Cerebellar nuclear complex (tissue), 1 donor: ENCODE data around the gene CD274.
A peak's percentile ranks its signal among the peaks of the same experiment; 100 is the strongest.
"Not testable (repeated sequence)": the region's sequence is repeated elsewhere in the genome, so short reads cannot be mapped to it uniquely, and the experiment has no call there.

ENCODE experiments used
- DNase-seq, 2 experiments: peaks; one replicate each; lab custom pipeline; 2025; lab: John Stamatoyannopoulos, UW

CD274 gene

DNA sequence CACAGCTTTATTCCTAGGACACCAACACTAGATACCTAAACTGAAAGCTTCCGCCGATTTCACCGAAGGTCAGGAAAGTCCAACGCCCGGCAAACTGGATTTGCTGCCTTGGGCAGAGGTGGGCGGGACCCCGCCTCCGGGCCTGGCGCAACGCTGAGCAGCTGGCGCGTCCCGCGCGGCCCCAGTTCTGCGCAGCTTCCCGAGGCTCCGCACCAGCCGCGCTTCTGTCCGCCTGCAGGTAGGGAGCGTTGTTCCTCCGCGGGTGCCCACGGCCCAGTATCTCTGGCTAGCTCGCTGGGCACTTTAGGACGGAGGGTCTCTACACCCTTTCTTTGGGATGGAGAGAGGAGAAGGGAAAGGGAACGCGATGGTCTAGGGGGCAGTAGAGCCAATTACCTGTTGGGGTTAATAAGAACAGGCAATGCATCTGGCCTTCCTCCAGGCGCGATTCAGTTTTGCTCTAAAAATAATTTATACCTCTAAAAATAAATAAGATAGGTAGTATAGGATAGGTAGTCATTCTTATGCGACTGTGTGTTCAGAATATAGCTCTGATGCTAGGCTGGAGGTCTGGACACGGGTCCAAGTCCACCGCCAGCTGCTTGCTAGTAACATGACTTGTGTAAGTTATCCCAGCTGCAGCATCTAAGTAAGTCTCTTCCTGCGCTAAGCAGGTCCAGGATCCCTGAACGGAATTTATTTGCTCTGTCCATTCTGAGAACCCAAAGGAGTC lies at the start of gene CD274:
Gene CD274 (plus strand): TSS at position 184 of the 733 bp plus-strand sequence. CDS start 5,572 bp downstream, outside the sequence.
- no peak for DNase-seq

DNA sequence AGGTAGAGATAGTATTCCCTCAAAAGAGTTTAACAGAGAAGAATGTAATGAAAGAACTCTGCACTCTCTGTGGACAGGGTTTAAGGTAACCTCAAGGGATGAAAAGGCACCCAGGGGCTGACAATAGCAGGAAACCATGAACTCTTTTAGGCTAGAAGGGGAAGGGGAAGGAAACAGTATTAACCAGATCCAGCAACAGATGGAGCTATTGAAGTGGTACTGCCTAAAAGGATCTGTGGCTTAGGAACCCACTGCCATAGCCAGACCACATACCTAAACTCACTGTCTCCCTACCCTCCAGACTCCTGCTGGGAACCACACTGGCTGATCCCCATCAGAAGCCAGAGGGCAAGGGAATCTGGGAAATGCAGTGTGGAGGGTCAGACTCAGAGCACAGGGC lies 48.1 kb upstream of the CD274 start:
- no peak for DNase-seq

DNA sequence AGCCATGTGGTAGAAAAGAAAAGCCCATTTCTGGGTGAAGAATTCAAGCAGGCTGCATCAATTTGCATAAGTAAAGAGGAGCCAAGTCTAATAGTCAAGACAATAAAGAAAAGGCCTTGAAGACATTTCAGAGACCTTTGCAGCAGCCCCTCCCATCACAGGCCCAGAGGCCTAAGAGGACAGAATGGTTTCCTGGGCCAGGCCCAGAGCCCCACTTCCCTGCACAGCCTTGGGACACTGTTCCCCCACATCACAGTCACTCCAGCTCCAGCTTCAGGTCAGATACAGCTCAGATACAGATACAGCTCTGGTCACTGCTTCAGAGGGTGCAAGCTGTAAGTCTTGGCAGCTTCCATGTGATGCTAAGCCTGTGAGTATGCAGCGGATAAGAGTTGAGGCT lies 41.7 kb upstream of the CD274 start:
- no peak for DNase-seq

DNA sequence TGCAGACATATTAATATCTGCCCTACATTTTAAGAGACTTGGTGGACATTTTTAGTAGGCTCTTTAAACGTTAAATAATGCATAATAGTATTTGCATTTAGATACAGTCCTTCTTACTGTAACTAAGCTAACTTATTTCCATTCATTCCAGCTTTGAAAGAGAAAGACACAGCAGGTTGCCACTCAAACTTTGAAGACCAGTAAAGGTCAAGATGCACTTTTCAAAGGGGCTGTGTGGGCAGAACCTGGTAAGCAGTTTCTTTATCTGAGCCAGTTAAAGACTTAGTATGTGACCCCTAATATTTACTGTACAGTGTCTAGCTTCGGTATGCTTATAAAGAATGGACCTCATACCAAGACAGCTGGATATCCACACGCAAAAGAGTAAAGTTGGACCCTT lies 33.4 kb upstream of the CD274 start:
- no peak for DNase-seq

DNA sequence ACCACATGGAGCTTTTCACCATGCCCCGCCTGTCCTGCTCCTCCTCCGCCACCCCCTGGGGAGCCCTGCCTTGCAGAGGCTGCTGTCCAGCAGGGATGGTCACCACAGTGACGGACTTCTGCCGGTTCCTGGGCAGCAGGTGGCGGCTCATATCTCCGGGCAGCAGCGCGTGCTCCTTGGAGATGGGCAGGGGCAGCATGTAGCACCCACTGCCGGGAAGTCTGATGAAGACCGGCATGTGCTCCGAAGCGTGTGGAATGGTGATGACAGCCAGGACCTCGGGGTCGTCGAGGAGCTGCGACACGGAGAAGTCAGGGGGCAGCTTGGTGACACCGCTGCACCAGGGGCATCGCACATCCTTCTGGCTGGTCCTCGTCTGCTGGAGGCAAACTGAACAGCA lies 31.9 kb upstream of the CD274 start:
- no peak for DNase-seq

DNA sequence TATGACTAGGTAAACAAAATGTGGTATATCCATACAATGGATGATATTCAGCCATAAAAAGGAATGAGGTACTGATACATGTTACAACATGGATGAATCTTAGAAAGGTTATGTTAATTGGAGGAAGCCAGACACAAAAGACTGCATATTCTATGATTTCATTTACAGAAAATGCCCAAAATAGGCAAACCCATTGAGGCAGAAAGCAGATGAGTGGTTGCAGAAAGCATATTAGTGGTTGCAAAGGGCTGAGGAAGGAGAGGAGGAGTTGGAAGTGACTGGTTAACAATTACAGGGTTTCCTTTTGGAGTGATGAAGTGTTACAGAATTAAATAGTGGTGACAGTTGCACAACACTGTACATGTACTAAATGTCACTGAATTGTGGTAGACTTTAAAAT lies 30.4 kb upstream of the CD274 start:
- no peak for DNase-seq

DNA sequence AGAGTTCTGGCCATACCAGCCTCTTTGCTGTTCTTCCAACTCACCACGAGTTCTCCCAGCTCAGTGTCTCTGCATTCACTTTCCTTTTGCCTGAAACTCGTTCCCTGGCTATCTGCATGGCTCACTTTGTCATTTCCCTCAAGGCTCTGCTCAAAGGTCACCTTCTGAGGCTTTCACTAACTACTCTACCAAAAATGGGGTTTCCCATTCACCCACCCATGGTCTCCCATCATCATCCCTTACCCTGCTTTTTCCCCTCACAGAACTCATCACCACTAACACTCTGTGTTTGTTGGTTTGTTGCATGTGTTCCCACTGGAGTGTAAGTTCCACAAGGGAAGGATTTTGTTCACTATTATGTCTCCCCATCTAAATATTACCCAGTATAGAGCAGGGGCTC lies 29.2 kb upstream of the CD274 start:
- DNase-seq: no peak

DNA sequence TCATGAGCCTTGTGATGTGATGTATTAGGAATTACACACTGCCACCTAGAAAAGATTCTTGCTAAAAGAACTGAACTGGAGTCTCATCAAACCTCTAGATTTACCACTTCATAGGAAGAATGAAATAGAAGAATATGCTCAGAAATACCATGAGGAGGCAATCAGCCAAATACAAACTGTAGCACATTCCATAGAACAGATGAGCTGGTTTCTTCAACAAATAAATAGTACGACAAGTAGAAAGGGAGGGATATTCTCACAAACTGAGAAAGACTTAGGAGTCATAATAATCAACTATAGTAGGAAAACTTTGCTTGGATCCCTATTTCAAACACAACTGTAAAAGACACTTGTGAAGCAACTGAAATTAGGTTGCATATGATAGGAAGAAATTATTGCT lies 28.1 kb upstream of the CD274 start:
- no peak for DNase-seq

DNA sequence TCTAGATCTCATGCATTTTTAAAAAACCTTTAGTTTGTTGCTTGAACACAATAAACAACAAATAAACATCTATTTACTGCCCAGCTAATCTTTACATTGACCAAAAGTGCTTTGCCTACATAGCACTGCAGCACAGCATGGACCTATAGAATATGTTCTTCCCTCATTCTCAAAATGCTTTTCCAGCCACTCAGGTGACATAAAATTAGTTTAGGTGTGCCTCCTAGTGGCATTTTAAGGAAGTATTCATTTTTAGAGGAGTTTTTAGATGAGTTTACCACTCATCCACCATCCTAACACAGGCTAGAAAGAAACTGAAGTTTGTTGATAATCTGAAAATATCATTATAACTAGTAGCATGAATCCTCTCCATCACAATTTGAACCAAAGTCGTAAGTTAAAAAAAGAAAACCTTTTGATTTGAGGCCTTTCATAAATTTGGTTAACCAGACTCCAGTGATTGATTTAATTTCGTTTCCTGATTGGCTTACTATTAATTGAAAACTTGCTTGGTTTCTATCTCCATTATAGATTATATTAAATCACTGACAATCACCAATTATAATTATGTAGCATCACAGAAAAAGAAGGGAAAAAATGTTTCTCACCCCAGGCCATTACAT lies 25.2 kb upstream of the CD274 start:
- DNase-seq: no peak

DNA sequence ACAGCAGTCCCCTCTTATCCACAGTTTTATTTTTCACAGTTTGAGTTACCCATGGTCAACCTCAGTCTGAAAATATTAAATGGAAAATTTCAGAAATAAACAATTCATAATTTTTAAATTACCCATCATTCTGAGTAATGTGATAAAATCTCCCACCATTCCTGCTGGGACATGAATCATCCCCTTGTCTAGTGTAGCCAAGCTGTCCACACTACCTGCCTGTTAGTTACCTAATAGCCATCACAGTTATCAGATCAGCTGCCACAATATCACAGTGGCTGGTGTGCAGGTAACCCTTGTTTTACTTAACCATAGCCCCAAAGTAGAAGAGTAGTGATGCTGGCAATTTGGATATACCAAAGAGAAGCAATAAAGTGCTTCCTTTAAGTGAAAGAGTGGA lies 23.3 kb upstream of the CD274 start:
- DNase-seq: no peak

DNA sequence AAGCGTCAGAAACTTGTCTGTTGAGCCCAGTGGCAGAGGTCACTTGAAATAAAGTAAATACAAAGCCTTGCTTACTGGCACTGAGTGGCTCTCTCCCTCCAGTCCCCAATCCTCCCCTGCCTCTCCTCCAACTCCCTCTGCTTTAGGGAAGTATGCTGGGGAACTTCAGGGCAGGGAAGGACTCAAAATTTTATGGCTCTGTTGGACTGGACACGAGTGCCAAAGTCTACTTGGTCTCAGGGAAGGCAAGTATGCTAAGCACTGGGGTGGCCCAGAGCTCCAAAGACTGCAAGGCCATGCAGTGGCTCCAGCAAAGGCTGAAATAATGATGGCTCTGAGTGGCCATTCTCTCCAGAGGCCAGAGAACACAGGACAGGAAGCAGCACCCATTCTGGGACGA lies 22.2 kb upstream of the CD274 start:
- DNase-seq: no peak

DNA sequence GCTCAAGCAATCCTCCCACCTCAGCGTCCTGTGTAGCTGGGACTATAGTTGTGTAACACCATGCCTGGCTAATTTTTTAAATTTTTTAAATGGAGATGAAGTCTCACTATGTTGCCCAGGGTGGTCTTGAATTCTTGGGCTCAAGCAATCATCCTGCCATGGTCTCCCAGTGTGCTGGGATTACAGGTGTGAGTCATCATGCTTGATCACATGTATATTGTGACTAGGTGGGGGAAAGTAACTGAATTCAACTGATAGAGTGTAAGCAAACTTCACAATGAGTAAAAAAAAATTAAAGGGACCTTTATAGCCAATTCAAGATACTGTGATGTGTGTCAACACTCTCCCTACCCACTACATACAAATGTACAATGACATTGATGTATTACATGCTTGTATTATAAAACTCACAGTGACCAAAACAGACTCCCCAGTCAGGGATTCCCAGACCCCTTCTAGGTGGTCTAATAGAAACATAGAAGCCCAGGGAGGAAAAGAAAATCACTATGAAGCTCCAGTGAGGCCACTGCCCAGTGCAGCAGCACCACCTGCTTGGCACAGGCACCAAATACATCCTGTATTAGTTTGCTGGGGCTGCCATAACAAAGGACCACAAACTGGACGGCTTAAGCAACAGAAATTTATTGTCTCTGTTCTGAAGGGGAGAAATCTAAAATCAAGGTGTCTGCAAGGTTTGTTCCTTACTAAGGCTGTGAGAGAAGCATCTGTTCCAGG lies 21.4 kb upstream of the CD274 start:
- DNase-seq: no peak

DNA sequence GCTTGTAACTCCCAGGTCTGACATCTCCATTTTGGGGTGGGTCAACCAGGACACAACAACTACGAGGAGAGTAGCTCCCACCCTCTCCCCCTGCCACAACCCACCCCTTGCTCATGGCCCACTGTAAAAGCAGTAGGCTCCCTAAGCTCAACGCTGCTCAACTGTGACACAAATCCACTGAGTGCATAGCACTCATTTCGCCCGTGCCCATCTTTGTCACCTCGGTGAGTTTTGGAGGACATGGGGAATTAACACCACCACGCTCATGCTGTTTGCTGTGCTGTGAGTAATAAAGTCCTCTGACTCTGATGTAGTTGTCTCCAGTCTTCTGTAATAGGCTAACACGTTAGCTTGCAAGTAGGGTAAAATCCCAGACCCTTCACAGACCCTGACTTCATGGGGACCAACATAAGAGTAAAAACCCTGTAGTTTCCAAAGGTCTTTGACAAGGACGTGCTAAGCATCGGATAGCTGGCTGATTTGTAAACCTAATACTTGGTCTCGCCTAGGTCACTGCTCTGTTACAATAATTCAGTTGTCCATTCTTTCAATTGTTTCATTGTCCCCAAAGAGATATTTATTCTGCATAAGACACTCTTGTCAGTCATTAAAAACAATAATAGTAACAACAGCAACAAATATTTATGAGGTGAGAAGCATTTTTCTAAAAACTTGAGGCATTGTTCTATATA lies 20.3 kb upstream of the CD274 start:
- DNase-seq: no peak

DNA sequence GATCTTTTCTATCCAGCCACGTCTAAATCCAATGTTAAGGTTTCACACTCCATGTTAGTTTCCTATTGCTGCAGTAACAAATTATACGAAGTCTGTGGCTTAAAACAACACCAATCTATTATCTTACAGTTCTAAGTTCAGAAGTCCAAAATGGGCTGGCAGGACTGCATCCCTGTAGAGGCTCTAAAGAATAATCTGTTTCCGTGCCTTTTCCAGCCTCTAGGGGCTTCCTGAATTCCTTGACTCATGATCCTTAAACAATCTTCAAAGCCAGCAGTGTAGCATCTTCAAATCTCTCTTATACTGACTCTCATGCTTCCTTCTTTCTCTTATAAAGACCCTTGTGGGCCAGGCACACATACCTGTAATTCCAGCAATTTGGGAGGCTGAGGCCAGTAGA lies 19.4 kb upstream of the CD274 start:
- no peak for DNase-seq

DNA sequence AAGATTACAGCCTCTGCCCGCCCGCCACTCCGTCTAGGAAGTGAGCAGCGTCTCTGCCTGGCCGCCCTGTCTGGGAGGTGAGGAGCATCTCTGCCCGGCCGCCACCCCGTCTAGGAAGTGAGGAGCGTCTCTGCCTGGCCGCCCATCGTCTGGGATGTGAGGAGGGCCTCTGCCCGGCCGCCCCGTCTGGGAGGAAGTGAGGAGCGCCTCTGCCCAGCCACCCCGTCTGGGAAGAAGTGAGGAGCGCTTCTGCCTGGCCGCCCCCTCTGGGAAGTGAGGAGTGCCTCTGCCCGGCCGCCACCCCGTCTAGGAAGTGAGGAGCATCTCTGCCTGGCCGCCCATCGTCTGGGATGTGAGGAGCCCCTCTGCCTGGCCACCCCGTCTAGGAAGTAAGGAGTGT lies 17.5 kb upstream of the CD274 start:
- not testable (repeated sequence) for DNase-seq

DNA sequence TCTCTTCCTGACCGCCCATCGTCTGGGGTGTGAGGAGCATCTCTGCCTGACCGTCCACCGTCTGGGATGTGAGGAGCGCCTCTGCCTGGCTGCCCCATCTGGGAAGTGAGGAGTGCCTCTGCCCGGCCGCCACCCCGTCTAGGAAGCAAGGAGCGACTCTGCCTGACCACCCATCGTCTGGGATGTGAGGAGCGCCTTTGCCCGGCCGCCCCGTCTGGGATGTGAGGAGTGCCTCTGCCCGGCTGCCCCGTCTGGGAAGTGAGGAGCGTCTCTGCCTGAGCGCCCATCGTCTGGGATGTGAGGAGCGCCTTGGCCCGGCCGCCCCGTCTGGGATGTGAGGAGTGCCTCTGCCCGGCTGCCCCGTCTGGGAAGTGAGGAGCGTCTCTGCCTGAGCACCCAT lies 17.0 kb upstream of the CD274 start:
- not testable (repeated sequence) for DNase-seq

DNA sequence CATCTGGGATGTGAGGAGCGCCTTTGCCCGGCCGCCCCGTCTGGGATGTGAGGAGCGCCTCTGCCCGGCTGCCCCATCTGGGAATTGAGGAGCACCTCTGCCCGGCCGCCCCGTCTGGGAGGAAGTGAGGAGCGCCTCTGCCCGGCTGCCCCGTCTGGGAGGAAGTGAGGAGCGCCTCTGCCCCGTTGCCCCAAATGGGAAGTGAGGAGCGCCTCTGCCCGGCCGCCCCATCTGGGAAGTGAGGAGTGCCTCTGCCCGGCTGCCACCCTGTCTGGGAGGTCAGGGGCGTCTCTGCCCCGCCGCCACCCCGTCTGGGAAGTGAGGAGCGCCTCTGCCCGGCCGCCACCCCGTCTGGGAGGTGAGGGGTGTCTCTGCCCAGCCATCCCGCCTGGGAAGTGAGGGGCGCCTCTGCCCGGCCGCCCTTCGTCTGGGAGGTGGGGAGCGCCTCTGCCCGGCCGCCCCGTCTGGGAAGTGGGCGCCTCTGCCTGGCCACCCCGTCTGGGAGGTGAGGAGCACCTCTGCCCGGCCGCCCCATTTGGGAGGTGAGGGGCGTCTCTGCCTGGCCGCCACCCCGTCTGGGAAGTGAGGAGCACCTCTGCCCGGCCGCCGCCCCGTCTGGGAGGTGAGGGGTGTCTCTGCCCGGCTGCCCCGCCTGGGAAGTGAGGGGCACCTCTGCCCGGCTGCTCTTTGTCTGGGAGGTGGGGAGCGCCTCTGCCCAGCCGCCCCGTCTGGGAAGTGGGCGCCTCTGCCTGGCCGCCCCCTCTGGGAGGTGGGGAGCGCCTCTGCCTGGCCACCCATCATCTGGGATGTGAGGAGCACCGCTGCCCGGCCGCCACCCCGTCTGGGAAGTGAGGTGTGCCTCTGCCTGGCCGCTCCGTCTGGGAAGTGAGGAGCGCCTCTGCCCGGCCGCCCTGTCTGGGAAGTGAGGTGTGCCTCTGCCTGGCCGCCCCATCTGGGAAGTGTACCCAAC lies 16.2 kb upstream of the CD274 start:
- not testable (repeated sequence) for DNase-seq

DNA sequence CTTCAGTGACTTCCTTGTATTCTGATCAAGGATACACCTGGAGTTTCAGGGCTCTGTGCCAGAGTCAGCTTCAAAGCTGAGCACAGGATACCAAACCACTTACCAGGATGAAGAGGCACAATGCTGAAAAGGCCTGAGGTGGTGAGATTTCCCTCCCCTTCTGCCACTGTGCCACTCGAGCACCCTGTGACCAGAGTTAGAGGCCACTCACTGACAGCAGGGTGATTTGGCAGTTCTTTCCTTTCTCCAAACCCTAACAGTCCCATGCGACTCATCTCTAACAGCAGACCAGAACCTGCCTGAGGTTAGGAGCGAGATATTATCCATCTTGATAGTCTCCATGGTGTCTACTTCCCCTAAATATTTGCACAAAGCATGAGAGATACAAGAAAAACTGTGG lies 14.4 kb upstream of the CD274 start:
- no peak for DNase-seq

DNA sequence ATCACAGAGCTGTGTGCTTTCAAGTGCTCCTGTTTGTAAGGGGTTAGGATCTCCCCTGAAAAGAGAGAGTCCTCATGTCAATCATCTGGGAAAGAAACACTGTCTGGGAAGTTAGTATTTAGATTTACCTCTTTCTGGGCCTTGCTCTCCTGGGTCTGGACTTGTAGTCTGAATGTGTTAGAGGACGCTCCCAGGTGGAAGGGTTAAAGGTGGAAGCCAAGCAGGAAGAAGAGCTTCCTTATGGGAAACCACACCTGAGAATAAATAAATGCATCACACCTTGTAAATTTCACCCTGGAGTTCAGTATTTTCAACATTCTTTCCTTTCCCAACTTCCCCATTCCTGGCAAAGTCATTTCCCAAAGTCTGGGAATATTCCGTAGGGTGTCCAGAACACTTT lies 13.9 kb upstream of the CD274 start:
- no peak for DNase-seq

DNA sequence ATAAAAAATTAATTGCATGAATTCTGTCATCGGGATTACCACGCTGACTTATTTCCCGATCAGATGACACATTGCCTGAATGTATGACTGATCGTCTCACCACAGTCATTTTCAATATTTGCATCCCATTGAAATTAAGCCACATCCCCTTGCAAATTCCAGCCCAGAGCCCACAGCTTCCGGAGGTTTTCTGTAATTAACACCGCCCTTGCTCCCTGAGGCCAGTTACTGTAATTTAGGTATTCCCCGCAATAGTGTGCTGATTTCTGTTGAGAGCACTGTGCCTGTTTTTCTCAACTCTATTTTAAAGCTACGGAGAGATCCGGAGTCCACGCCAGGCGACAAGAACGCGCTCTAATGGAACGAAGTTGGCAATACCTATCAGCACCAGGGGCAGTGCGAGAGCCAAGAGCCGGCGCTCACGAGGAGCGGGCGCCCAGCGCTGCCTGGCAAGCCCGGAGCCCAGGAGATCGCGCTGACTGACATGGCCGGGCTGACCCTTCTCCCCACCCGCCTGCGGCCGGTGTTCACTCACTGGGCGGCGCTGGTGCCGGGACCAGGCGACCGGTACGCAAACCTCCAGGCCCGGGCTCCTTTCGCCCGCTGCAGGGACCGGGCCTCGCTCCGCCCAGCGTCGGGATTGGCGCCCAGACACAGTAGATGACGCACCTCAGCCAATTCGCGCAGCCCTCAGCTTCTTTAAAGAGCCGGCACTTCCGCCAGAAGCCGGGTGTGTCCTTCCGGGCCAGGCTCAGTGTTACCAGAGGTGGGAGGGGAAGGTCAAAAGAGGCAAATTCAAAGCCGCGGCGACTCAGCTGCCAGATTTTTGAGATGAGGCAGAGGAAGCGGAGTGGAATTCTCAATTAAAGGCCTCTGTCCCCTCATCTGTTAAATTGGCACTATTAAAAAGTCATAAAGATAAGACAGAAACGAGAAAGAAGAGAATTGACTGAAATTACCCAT lies 12.8 kb upstream of the CD274 start, which contains the start of gene PLGRKT:
Gene PLGRKT (minus strand): TSS at position 672 of the 963 bp plus-strand sequence. CDS start 5,948 bp downstream, outside the sequence.
- peak; percentile 65 to 91 for DNase-seq
